Measurements from ENCODE around the gene PNN. TPM values are rescaled to one million over a fixed set of nuclear protein-coding genes. Genes with fewer than 3 reads are reported as not detected.

Gene PNN
- total and polyA plus RNA-seq, 2 donors (not counting 3 experiments of a cell fraction or from before 2014, with no cell fraction given): 27.3 to 79.4 TPM

DNA sequence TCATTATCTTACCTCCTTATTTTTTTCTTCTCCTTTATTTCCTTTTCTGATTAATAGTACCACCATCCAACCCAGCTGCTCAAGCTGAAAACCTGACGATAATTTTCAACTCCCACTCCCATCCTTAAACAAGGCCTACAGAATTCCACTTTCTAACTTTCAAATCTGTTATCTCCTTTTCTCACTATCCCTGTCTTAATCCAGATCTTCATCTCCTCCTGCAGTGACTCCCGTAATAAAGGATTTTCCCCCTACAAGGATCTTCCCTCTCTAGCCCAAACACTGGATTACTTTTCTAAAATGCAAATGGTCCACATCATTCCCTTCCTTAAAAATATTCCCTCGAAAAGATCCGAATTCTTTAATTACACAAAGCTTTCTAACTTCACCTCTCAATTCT lies 6.5 kb upstream of the PNN start:
- Histone ChIP-seq H3K9me1 (replicated peaks; ENCODE audit: control insufficient read depth, extremely low read depth, insufficient read depth, low read length) (no peaks in the 10 kb centered on the region), H3K79me2 (ENCODE audit: control insufficient read depth, insufficient read depth, low read length) (peaks cover 43% of the 10 kb centered on the region), H3K4me1 (ENCODE audit: control insufficient read depth, extremely low read depth, insufficient read depth, low read length) (peaks cover 18% of the 10 kb centered on the region), H3K4me3 (replicated peaks in 1 of 3; ENCODE audit: insufficient read depth in 1 of 3, low read depth in 1 of 3, low read length in 3 of 3) (peak overlapping the region in 1 of 3 experiments; percentile 89), H2AFZ (ENCODE audit: low read depth, low read length) (no peak overlapping the region), H3K9me3 (replicated peaks; ENCODE audit: control insufficient read depth, insufficient read depth, low read length) (no peaks in the 10 kb centered on the region), H3K9ac (replicated peaks; ENCODE audit: extremely low read depth, insufficient read depth, low read length) (peak overlapping the region; percentile 90), H4K20me1 (replicated peaks; ENCODE audit: control insufficient read depth, extremely low read depth, insufficient read depth, low read length) (no peaks in the 10 kb centered on the region), H3K4me2 (ENCODE audit: insufficient read depth, low read length) (peak overlapping the region; percentile 88), H3K27me3 (ENCODE audit: control insufficient read depth in 2 of 2, insufficient read depth in 2 of 2, low read length in 2 of 2) (no peaks in the 10 kb centered on the region), H3K36me3 (ENCODE audit: control insufficient read depth in 2 of 2, extremely low read depth in 1 of 2, insufficient read depth in 2 of 2, low read length in 2 of 2) (peaks cover 0 to 2% of the 10 kb centered on the region in 2 experiments), H3K27ac (ENCODE audit: insufficient read depth, low read depth, low read length) (no peak overlapping the region)
- intact Hi-C loops (cut with micrococcal nuclease) (no loop called here), dilution Hi-C loops (cut with MboI; ENCODE audit: extremely low pct_ligation_motif_present, low sequenced_read_pairs) (no loop called here)
- TF ChIP-seq POLR2A (IDR thresholded peaks at IDR 0.05; ENCODE audit: low read depth, low read length): no peak
- no peak for TF ChIP-seq GATA2 (IDR thresholded peaks at IDR 0.05; ENCODE audit: insufficient read depth, insufficient read length, low read depth, low read length)
- TF ChIP-seq, protein P1, sequence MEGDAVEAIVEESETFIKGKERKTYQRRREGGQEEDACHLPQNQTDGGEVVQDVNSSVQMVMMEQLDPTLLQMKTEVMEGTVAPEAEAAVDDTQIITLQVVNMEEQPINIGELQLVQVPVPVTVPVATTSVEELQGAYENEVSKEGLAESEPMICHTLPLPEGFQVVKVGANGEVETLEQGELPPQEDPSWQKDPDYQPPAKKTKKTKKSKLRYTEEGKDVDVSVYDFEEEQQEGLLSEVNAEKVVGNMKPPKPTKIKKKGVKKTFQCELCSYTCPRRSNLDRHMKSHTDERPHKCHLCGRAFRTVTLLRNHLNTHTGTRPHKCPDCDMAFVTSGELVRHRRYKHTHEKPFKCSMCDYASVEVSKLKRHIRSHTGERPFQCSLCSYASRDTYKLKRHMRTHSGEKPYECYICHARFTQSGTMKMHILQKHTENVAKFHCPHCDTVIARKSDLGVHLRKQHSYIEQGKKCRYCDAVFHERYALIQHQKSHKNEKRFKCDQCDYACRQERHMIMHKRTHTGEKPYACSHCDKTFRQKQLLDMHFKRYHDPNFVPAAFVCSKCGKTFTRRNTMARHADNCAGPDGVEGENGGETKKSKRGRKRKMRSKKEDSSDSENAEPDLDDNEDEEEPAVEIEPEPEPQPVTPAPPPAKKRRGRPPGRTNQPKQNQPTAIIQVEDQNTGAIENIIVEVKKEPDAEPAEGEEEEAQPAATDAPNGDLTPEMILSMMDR (IDR thresholded peaks at IDR 0.05; ENCODE audit: extremely low read depth in 1 of 2, insufficient read depth in 1 of 2, low read depth in 1 of 2, low read length in 2 of 2): no peak
- no peak for TF ChIP-seq FOS (IDR thresholded peaks at IDR 0.05; ENCODE audit: borderline replicate concordance, insufficient read depth, low read length)
- TF ChIP-seq MYC (IDR thresholded peaks at IDR 0.05; ENCODE audit: low read depth, low read length): no peak
- TF ChIP-seq JUN (IDR thresholded peaks at IDR 0.05; ENCODE audit: borderline replicate concordance, insufficient read depth, insufficient read length, low read depth): no peak
- TF ChIP-seq, protein P2, sequence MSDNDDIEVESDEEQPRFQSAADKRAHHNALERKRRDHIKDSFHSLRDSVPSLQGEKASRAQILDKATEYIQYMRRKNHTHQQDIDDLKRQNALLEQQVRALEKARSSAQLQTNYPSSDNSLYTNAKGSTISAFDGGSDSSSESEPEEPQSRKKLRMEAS (IDR thresholded peaks at IDR 0.05; ENCODE audit: insufficient read depth, insufficient read length): no peak
- TF ChIP-seq POLR2AphosphoS5 (IDR thresholded peaks at IDR 0.05; ENCODE audit: insufficient read depth, low read depth, low read length): no peak
- no peak for TF ChIP-seq EZH2 (IDR thresholded peaks at IDR 0.05; ENCODE audit: borderline replicate concordance, low read depth, low read length, severe bottlenecking)
- CTCF ChIA-PET: no interaction called here
- DNase-seq (ENCODE audit: low read depth, low spot score) (no peak), FAIRE-seq (no peak)
- POLR2A ChIA-PET: no interaction called here
- no TSS peak for BruUV-seq (replicated peaks)
